ENCODE measurements around the gene LIMS2.

GRCh38 chr2:127662937-127663565 lies 12.3 kb downstream of the LIMS2 start:
- TF ChIP-seq, protein P1, sequence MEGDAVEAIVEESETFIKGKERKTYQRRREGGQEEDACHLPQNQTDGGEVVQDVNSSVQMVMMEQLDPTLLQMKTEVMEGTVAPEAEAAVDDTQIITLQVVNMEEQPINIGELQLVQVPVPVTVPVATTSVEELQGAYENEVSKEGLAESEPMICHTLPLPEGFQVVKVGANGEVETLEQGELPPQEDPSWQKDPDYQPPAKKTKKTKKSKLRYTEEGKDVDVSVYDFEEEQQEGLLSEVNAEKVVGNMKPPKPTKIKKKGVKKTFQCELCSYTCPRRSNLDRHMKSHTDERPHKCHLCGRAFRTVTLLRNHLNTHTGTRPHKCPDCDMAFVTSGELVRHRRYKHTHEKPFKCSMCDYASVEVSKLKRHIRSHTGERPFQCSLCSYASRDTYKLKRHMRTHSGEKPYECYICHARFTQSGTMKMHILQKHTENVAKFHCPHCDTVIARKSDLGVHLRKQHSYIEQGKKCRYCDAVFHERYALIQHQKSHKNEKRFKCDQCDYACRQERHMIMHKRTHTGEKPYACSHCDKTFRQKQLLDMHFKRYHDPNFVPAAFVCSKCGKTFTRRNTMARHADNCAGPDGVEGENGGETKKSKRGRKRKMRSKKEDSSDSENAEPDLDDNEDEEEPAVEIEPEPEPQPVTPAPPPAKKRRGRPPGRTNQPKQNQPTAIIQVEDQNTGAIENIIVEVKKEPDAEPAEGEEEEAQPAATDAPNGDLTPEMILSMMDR (IDR thresholded peaks at IDR 0.05): no peak
- TF ChIP-seq POLR2AphosphoS5 (IDR thresholded peaks at IDR 0.05): no peak

Measured in breast epithelium (tissue), 3 donors.